SK-N-SH (cell line): ENCODE data around the gene DSP. TPM values are rescaled to one million over a fixed set of nuclear protein-coding genes. Genes with fewer than 3 reads are reported as not detected.

ENCODE experiments used
- CTCF ChIA-PET: fragments of 300-600, 350-600 bp; formaldehyde crosslinking; extraction: SDS; loops from one replicate; lab custom pipeline; 2021; lab: Yijun Ruan, JAX
- POLR2A ChIA-PET: fragments of 350-600 bp; sonication (Branson Sonifier 250); formaldehyde crosslinking; extraction: SDS; loops from one replicate; lab custom pipeline; 2020; ENCODE audit warnings: antibody characterized with exemption, inconsistent platforms; lab: Yijun Ruan, JAX
- DNase-seq: peaks from one replicate; pipeline ENCODE4 v3.0.0; 2012
- H2AFZ ChIP-seq: fragments of 200-600 bp; sonication (generic); 2 replicates; pipeline ENCODE4 v1.8.1; 2016; ENCODE audit warnings: antibody characterized with exemption, mild to moderate bottlenecking, low read depth
- H3F3A ChIP-seq: fragments of 200-600 bp; sonication (generic); replicated peaks from 2 replicates; pipeline ENCODE3; 2016; ENCODE audit warnings: antibody characterized with exemption, mild to moderate bottlenecking; ENCODE audit not compliant: insufficient read depth
- H3K27ac ChIP-seq, 2 experiments: fragments of 200-500 bp in 1 of 2; fragments of 200-600 bp in 1 of 2; sonication (Bioruptor generic) in 1 of 2; sonication (generic), shearing (Covaris generic) in 1 of 2; 2 replicates each; pipeline versions ENCODE4 v1.5.1 to v1.6.1; 2014 to 2016; ENCODE audit warnings: low read depth in 2 of 2, inconsistent platforms in 1 of 2, low read length in 1 of 2, mild to moderate bottlenecking in 1 of 2, mixed read lengths in 1 of 2
- H3K27me3 ChIP-seq: fragments of 200-600 bp; sonication (generic), shearing (Covaris generic); 2 replicates; pipeline ENCODE4 v1.6.1; 2016; ENCODE audit warnings: mixed run types; ENCODE audit not compliant: insufficient read depth
- H3K36me3 ChIP-seq, 2 experiments: fragments of 200-500 bp in 1 of 2; fragments of 200-600 bp in 1 of 2; sonication (Bioruptor generic) in 1 of 2; sonication (generic) in 1 of 2; replicated peaks in 1 of 2; 2 replicates each; pipeline versions ENCODE3 to v1.5.1; 2014 to 2016; ENCODE audit warnings: low read length in 1 of 2, mild to moderate bottlenecking in 1 of 2; ENCODE audit not compliant: insufficient read depth in 2 of 2, control insufficient read depth in 1 of 2
- H3K4me1 ChIP-seq, 2 experiments: fragments of 200-500 bp in 1 of 2; fragments of 200-600 bp in 1 of 2; sonication (Bioruptor generic) in 1 of 2; sonication (generic), shearing (Covaris generic) in 1 of 2; 2 replicates each; pipeline versions ENCODE4 v1.5.1 to v1.6.1; 2014 to 2016; ENCODE audit warnings: low read depth in 1 of 2, low read length in 1 of 2, mixed run types in 1 of 2; ENCODE audit not compliant: insufficient read depth in 2 of 2, control insufficient read depth in 1 of 2
- H3K4me2 ChIP-seq: fragments of 200-600 bp; sonication (generic), shearing (Covaris generic); 2 replicates; pipeline ENCODE4 v1.6.1; 2017; ENCODE audit warnings: mixed run types
- H3K4me3 ChIP-seq, 2 experiments: fragments of 200-500 bp in 1 of 2; fragments of 200-600 bp in 1 of 2; sonication (Bioruptor generic) in 1 of 2; sonication (generic), shearing (Covaris generic) in 1 of 2; 2 replicates each; pipeline versions ENCODE4 v1.5.1 to v1.8.1; 2014 to 2016; ENCODE audit warnings: low read depth in 2 of 2, inconsistent platforms in 1 of 2, low read length in 1 of 2, mild to moderate bottlenecking in 1 of 2, mixed read lengths in 1 of 2, moderate library complexity in 1 of 2
- H3K79me2 ChIP-seq: fragments of 200-600 bp; sonication (generic); 2 replicates; pipeline ENCODE4 v1.8.1; 2017; ENCODE audit warnings: mild to moderate bottlenecking; ENCODE audit not compliant: insufficient read depth
- H3K9ac ChIP-seq: fragments of 200-600 bp; sonication (generic); 2 replicates; pipeline ENCODE4 v1.6.1; 2017; ENCODE audit warnings: mixed run types
- H3K9me2 ChIP-seq: fragments of 200-600 bp; sonication (generic); 2 replicates; pipeline ENCODE4 v1.6.1; 2017; ENCODE audit warnings: mixed run types
- H3K9me3 ChIP-seq: fragments of 200-600 bp; sonication (generic); 2 replicates; pipeline ENCODE4 v1.6.1; 2017; ENCODE audit warnings: mixed run types, mild to moderate bottlenecking, moderate library complexity
- H4K20me1 ChIP-seq: fragments of 200-600 bp; sonication (generic); 2 replicates; pipeline ENCODE4 v1.6.1; 2017; ENCODE audit warnings: mild to moderate bottlenecking, mixed run types; ENCODE audit not compliant: insufficient read depth
- EP300 ChIP-seq, 2 experiments: IDR thresholded peaks; 2 replicates each; pipeline versions ENCODE4 v1.4.0 to v1.6.1; 2012; ENCODE audit warnings: borderline replicate concordance in 1 of 2, low read depth in 1 of 2, low read length in 1 of 2
- FOSL2 ChIP-seq: IDR thresholded peaks from 2 replicates; pipeline ENCODE4 v1.4.0; 2012; ENCODE audit warnings: low read depth, mild to moderate bottlenecking, moderate library complexity, borderline replicate concordance
- IRF3 ChIP-seq: fragments of 150-350 bp; IDR thresholded peaks from 2 replicates; pipeline ENCODE4 v1.6.1; 2016; ENCODE audit warnings: mild to moderate bottlenecking, low read depth, low read length
- MEF2A ChIP-seq: IDR thresholded peaks from 2 replicates; pipeline ENCODE4 v1.4.0; 2012; ENCODE audit warnings: low read depth, borderline replicate concordance
- MXI1 ChIP-seq: IDR thresholded peaks from 2 replicates; pipeline ENCODE4 v1.6.1; 2012; ENCODE audit warnings: mild to moderate bottlenecking, low read depth, low read length, improper control_type of control experiment
- NFIC ChIP-seq: IDR thresholded peaks from 2 replicates; pipeline ENCODE4 v1.4.0; 2012; ENCODE audit warnings: borderline replicate concordance
- POLR2AphosphoS5 ChIP-seq: IDR thresholded peaks from 2 replicates; pipeline ENCODE4 v1.6.1; 2012; ENCODE audit warnings: low read depth, low read length
- RAD21 ChIP-seq: IDR thresholded peaks from 2 replicates; pipeline ENCODE4 v1.6.1; 2012; ENCODE audit warnings: mild to moderate bottlenecking, low read length
- RFX5 ChIP-seq: IDR thresholded peaks from 2 replicates; pipeline ENCODE4 v1.6.1; 2012; ENCODE audit warnings: mild to moderate bottlenecking, improper control_type of control experiment, low read length
- SIN3A ChIP-seq: IDR thresholded peaks from 2 replicates; pipeline ENCODE4 v1.6.1; 2012; ENCODE audit warnings: low read depth, mild to moderate bottlenecking, low read length, moderate library complexity, borderline replicate concordance
- SMC3 ChIP-seq: IDR thresholded peaks from 2 replicates; pipeline ENCODE4 v1.6.1; 2012; ENCODE audit warnings: low read depth, low read length, improper control_type of control experiment
- TCF12 ChIP-seq: IDR thresholded peaks from 2 replicates; pipeline ENCODE4 v1.4.0; 2012
- YY1 ChIP-seq: IDR thresholded peaks from 2 replicates; pipeline ENCODE4 v1.4.0; 2012; ENCODE audit warnings: low read depth, mild to moderate bottlenecking
- ZBTB33 ChIP-seq: IDR thresholded peaks from 2 replicates; pipeline ENCODE4 v1.4.0; 2012; ENCODE audit warnings: low read depth, borderline replicate concordance
- WGBS: methylation state at CpG from one replicate; pipeline ENCODE4 v1.1.6; 2017; ENCODE audit warnings: low lambda C conversion rate; 5-methylcytosine and 5-hydroxymethylcytosine counted together
- polyA plus RNA-seq, 3 experiments: library from polyadenylated mRNA; depleted of rRNA; stranded (reverse); fragments of >200 nt; gene quantifications; 2 replicates each; pipeline ENCODE4 v1.2.3, GENCODE V29; 2012
- TF ChIP-seq, protein P1 (sequence below): IDR thresholded peaks from 2 replicates; pipeline ENCODE4; 2012
- TF ChIP-seq, protein P2 (sequence below): fragments of 200-600 bp; sonication (generic); IDR thresholded peaks from 2 replicates; pipeline ENCODE4 v1.6.1; 2017; ENCODE audit warnings: antibody characterized with exemption, mild to moderate bottlenecking, moderate library complexity

Gene DSP
- polyA plus RNA-seq, 1 of the 3 experiments (the other 2 are of a cell fraction) = 0.02 TPM

DNA sequence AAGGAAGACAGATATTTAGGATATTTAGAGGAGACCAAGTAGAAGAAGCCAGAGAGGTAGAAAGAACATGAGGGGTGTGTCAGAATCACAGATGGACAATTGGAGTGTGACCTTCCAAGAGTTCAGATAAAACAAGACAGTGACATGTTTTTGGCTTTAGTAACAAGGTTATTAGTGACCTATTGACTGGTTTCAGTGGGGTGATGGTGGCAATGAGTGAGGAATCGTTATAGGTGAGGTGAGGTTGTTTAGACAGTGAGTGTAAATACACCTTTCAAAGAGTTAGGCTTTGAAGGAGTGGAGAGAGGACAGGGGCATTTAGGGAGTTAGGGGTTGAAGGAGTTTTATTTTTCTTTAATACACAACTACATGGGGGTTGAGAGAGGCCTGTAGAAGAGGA, 51.8 kb downstream of the DSP start:
- Histone ChIP-seq H3K27me3 (no peaks in the 10 kb centered on the region), H3K4me3 (no peak overlapping the region), H3K4me2 (no peak overlapping the region), H4K20me1 (peaks cover 28% of the 10 kb centered on the region), H2AFZ (no peak overlapping the region), H3K9ac (no peak overlapping the region), H3K36me3 (peaks cover 36 to 45% of the 10 kb centered on the region in 2 experiments), H3F3A (peaks cover 7% of the 10 kb centered on the region), H3K79me2 (peaks cover 34% of the 10 kb centered on the region), H3K9me3 (no peaks in the 10 kb centered on the region), H3K9me2 (no peaks in the 10 kb centered on the region), H3K27ac (no peak overlapping the region), H3K4me1 (peaks cover 3 to 10% of the 10 kb centered on the region in 2 experiments; a peak in 3 of 4 replicates)
- WGBS = 83% methylated on average over 1 of the region's 1 CpG
- no peak for TF ChIP-seq SIN3A
- no peak for TF ChIP-seq IRF3
- no peak for TF ChIP-seq RAD21
- TF ChIP-seq, protein P1, sequence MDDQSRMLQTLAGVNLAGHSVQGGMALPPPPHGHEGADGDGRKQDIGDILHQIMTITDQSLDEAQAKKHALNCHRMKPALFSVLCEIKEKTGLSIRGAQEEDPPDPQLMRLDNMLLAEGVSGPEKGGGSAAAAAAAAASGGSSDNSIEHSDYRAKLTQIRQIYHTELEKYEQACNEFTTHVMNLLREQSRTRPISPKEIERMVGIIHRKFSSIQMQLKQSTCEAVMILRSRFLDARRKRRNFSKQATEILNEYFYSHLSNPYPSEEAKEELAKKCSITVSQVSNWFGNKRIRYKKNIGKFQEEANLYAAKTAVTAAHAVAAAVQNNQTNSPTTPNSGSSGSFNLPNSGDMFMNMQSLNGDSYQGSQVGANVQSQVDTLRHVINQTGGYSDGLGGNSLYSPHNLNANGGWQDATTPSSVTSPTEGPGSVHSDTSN = no peak
- TF ChIP-seq, protein P2, sequence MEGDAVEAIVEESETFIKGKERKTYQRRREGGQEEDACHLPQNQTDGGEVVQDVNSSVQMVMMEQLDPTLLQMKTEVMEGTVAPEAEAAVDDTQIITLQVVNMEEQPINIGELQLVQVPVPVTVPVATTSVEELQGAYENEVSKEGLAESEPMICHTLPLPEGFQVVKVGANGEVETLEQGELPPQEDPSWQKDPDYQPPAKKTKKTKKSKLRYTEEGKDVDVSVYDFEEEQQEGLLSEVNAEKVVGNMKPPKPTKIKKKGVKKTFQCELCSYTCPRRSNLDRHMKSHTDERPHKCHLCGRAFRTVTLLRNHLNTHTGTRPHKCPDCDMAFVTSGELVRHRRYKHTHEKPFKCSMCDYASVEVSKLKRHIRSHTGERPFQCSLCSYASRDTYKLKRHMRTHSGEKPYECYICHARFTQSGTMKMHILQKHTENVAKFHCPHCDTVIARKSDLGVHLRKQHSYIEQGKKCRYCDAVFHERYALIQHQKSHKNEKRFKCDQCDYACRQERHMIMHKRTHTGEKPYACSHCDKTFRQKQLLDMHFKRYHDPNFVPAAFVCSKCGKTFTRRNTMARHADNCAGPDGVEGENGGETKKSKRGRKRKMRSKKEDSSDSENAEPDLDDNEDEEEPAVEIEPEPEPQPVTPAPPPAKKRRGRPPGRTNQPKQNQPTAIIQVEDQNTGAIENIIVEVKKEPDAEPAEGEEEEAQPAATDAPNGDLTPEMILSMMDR = no peak
- TF ChIP-seq ZBTB33 = no peak
- no peak for TF ChIP-seq NFIC
- no peak for TF ChIP-seq MEF2A
- TF ChIP-seq RFX5 = no peak
- TF ChIP-seq SMC3 = no peak
- TF ChIP-seq TCF12 = no peak
- TF ChIP-seq MXI1 = no peak
- TF ChIP-seq YY1 = no peak
- no peak for TF ChIP-seq POLR2AphosphoS5
- no peak for TF ChIP-seq EP300 (IDR thresholded peaks at IDR 0.05; ENCODE audit: borderline replicate concordance in 1 of 2, low read depth in 1 of 2, low read length in 1 of 2)
- TF ChIP-seq FOSL2 = no peak
- ChIA-PET CTCF (interaction anchor here (1.4 kb wide), 1 partner anchor 13 kb away, joined by 4 read pairs; no protein-coding TSS in a partner anchor), POLR2A (no interaction called here)
- no peak for DNase-seq
